Coronary artery (tissue), 2 donors: ENCODE measurements around the gene C16orf46.
A peak's percentile ranks its signal among the peaks of the same experiment; 100 is the strongest.
"Not testable (repeated sequence)": the region's sequence is repeated elsewhere in the genome, so short reads cannot be mapped to it uniquely, and the experiment has no call there.

Experiments
- DNase-seq: peaks from one replicate; pipeline ENCODE4 v3.0.0-alpha.2; 2017; ENCODE audit warnings: low spot score
- H3K27ac ChIP-seq, 2 donors: fragments of 200-600 bp; sonication (generic); one replicate each; pipeline ENCODE4 v1.5.1; 2016 to 2019
- H3K4me3 ChIP-seq: fragments of 200-600 bp; sonication (generic); 2 replicates; pipeline ENCODE4 v1.5.1; 2016; ENCODE audit warnings: mild to moderate bottlenecking, moderate library complexity
- CTCF ChIP-seq: fragments of 200-600 bp; sonication (generic); IDR thresholded peaks from one replicate; pipeline ENCODE4 v1.5.1; 2019; ENCODE audit warnings: antibody characterized with exemption

Gene C16orf46

GRCh38 chr16:81077076-81077940, at the start of gene C16orf46:
TSS of gene C16orf46 (minus strand) at chr16:81077238. CDS start at chr16:81063955, 13,283 bp downstream.
- TF ChIP-seq CTCF: no peak
- DNase-seq: peak; percentile 99
- peak within 1 kb of the TSS; percentile 97 for H3K27ac ChIP-seq
- H3K4me3 ChIP-seq: peak within 1 kb of the TSS; percentile 89

GRCh38 chr16:81123092-81123852, 46.2 kb upstream of the C16orf46 start:
- H3K27ac ChIP-seq: no peak overlapping the region
- H3K4me3 ChIP-seq: no peak overlapping the region
- no peak for TF ChIP-seq CTCF
- no peak for DNase-seq

GRCh38 chr16:81121474-81121990, 44.5 kb upstream of the C16orf46 start:
- no peak for DNase-seq
- H3K27ac ChIP-seq: no peak overlapping the region
- H3K4me3 ChIP-seq: no peak overlapping the region
- no peak for TF ChIP-seq CTCF

GRCh38 chr16:81117436-81117835, 40.4 kb upstream of the C16orf46 start:
- H3K27ac ChIP-seq: no peak overlapping the region
- no peak for TF ChIP-seq CTCF
- no peak for DNase-seq

GRCh38 chr16:81116285-81116684, 39.2 kb upstream of the C16orf46 start:
- no peak for DNase-seq
- no peak overlapping the region for H3K4me3 ChIP-seq
- no peak for TF ChIP-seq CTCF
- H3K27ac ChIP-seq: no peak overlapping the region

More at GRCh38 chr16:81117436-81117835, 40.4 kb upstream of the C16orf46 start:
- no peak overlapping the region for H3K4me3 ChIP-seq

GRCh38 chr16:81112453-81112852, 35.4 kb upstream of the C16orf46 start:
- H3K27ac ChIP-seq: no peak overlapping the region
- TF ChIP-seq CTCF: no peak
- DNase-seq: no peak
- H3K4me3 ChIP-seq: no peak overlapping the region

- DNase-seq, H3K4me3 ChIP-seq: not testable (repeated sequence)
Observed at GRCh38 chr16:81109274-81109673, 32.2 kb upstream of the C16orf46 start.

More at GRCh38 chr16:81109274-81109673, 32.2 kb upstream of the C16orf46 start:
- H3K27ac ChIP-seq: not testable (repeated sequence)
